GM23338 (cell line): ENCODE results near the gene RAB12. TPM values are rescaled to one million over a fixed set of nuclear protein-coding genes. Genes with fewer than 3 reads are reported as not detected.
A peak's percentile ranks its signal among the peaks of the same experiment; 100 is the strongest.

Experiments
- ATAC-seq: fragments of 200-7000 bp; cut with Tn5 transposase; 3 replicates; pipeline ENCODE4 v1.9.1; 2020
- DNase-seq: peaks from one replicate; pipeline ENCODE4 v3.0.0-alpha.2; 2015; ENCODE audit warnings: low spot score
- H2AFZ ChIP-seq: fragments of 200-600 bp; sonication (generic); 2 replicates; pipeline ENCODE4 v1.8.0; 2016; ENCODE audit warnings: antibody characterized with exemption, mild to moderate bottlenecking, moderate library complexity
- H3F3A ChIP-seq: fragments of 200-600 bp; sonication (generic); replicated peaks from 2 replicates; pipeline ENCODE4 v1.8.0; 2017; ENCODE audit warnings: antibody characterized with exemption, mixed run types, low read depth
- H3K27ac ChIP-seq: fragments of 200-600 bp; sonication (generic); 2 replicates; pipeline ENCODE4 v1.6.1; 2016; ENCODE audit warnings: low read depth
- H3K27me3 ChIP-seq: fragments of 200-600 bp; sonication (generic); 2 replicates; pipeline ENCODE4 v1.8.0; 2016; ENCODE audit warnings: mild to moderate bottlenecking, mixed run types, moderate library complexity; ENCODE audit not compliant: insufficient read depth
- H3K36me3 ChIP-seq: fragments of 200-600 bp; sonication (generic); 2 replicates; pipeline ENCODE4 v1.8.0; 2016; ENCODE audit warnings: mild to moderate bottlenecking; ENCODE audit not compliant: insufficient read depth
- H3K4me1 ChIP-seq: fragments of 200-600 bp; sonication (generic); 2 replicates; pipeline ENCODE4 v1.8.0; 2016; ENCODE audit warnings: mild to moderate bottlenecking, moderate library complexity; ENCODE audit not compliant: insufficient read depth
- H3K4me2 ChIP-seq: fragments of 200-600 bp; sonication (generic); 2 replicates; pipeline ENCODE4 v1.7.1; 2017; ENCODE audit warnings: mixed run types
- H3K4me3 ChIP-seq: fragments of 200-600 bp; sonication (generic); 2 replicates; pipeline ENCODE4 v1.6.1; 2016; ENCODE audit warnings: mixed run types
- H3K79me2 ChIP-seq: fragments of 200-600 bp; sonication (generic); replicated peaks from 2 replicates; pipeline ENCODE4 v1.8.0; 2017; ENCODE audit warnings: mild to moderate bottlenecking; ENCODE audit not compliant: insufficient read depth
- H3K9me2 ChIP-seq: fragments of 200-600 bp; sonication (generic); 2 replicates; pipeline ENCODE4 v1.8.0; 2017; ENCODE audit not compliant: insufficient read depth
- H4K20me1 ChIP-seq: fragments of 200-600 bp; sonication (generic); replicated peaks from 2 replicates; pipeline ENCODE4 v1.8.0; 2017; ENCODE audit warnings: mild to moderate bottlenecking; ENCODE audit not compliant: insufficient read depth
- H3K27ac Mint-ChIP-seq: 2 replicates; pipeline ENCODE4 v1.8.0; 2020; ENCODE audit warnings: inconsistent platforms, mild to moderate bottlenecking, moderate library complexity, mixed read lengths
- H3K27me3 Mint-ChIP-seq: 3 replicates; pipeline ENCODE4 v1.8.0; 2022; ENCODE audit warnings: low read depth, mild to moderate bottlenecking, moderate library complexity, mixed read lengths, inconsistent platforms; ENCODE audit not compliant: insufficient read depth, poor library complexity
- H3K36me3 Mint-ChIP-seq: 3 replicates; pipeline ENCODE4 v1.8.0; 2021; ENCODE audit warnings: low read depth, mild to moderate bottlenecking, inconsistent platforms, moderate library complexity, mixed read lengths
- H3K4me1 Mint-ChIP-seq: 3 replicates; pipeline ENCODE4 v1.8.0; 2020; ENCODE audit warnings: mild to moderate bottlenecking, inconsistent platforms, mixed read lengths
- H3K4me3 Mint-ChIP-seq: 3 replicates; pipeline ENCODE4 v1.8.0; 2021; ENCODE audit warnings: moderate library complexity, mild to moderate bottlenecking, inconsistent platforms, mixed read lengths
- H3K9me3 Mint-ChIP-seq: 3 replicates; pipeline ENCODE4 v1.8.0; 2020; ENCODE audit warnings: moderate library complexity, mild to moderate bottlenecking, inconsistent platforms, mixed read lengths
- CREB1 ChIP-seq: fragments of 250-450 bp; sonication (Bioruptor Pico); IDR thresholded peaks from 2 replicates; pipeline ENCODE4 v1.5.0; 2020; ENCODE audit warnings: low read depth, mild to moderate bottlenecking, moderate library complexity
- EZH2phosphoT487 ChIP-seq: fragments of 200-600 bp; sonication (generic); IDR thresholded peaks from one replicate; pipeline ENCODE4 v1.8.1; 2018; ENCODE audit warnings: antibody characterized with exemption; ENCODE audit not compliant: unreplicated experiment
- JUNB ChIP-seq: IDR thresholded peaks from one replicate; pipeline ENCODE4 v1.6.1; 2016; ENCODE audit warnings: antibody characterized with exemption; ENCODE audit not compliant: unreplicated experiment
- POLR2AphosphoS5 ChIP-seq: IDR thresholded peaks from 2 replicates; pipeline ENCODE4 v1.6.1; 2016; ENCODE audit warnings: antibody characterized with exemption, low read depth
- STAT1 ChIP-seq: IDR thresholded peaks from one replicate; pipeline ENCODE4 v1.6.1; 2016; ENCODE audit warnings: antibody characterized with exemption; ENCODE audit not compliant: unreplicated experiment
- ZNF114 ChIP-seq: fragments of 250-450 bp; sonication (Bioruptor Pico); IDR thresholded peaks from 2 replicates; pipeline ENCODE4 v1.5.0; 2020; ENCODE audit warnings: mild to moderate bottlenecking, moderate library complexity
- ZNF331 ChIP-seq: fragments of 250-450 bp; sonication (Bioruptor Pico); IDR thresholded peaks from 2 replicates; pipeline ENCODE4 v1.5.0; 2020; ENCODE audit warnings: low read depth, mild to moderate bottlenecking, moderate library complexity
- polyA plus RNA-seq: library from polyadenylated mRNA; unstranded; fragments of >200 nt; fragmentation: Nextera tagmentation; extraction: Ambion mirVana; gene quantifications from 2 replicates; pipeline ENCODE4 v1.2.1, GENCODE V29; 2016
- total RNA-seq: library from RNA; depleted of rRNA; stranded (reverse); fragments of >200 nt; shearing (Covaris generic); gene quantifications from 2 replicates; pipeline ENCODE4 v1.2.3, GENCODE V29; 2014
- TF ChIP-seq, protein P1 (sequence below), 2 experiments: fragments of 200-600 bp in 1 of 2; sonication (generic) in 1 of 2; conservative IDR thresholded peaks; 2 replicates each; pipeline versions ENCODE4 v1.5.1 to v1.6.1; 2016 to 2017; ENCODE audit warnings: antibody characterized with exemption in 2 of 2, low read depth in 2 of 2, mild to moderate bottlenecking in 2 of 2, moderate library complexity in 1 of 2
- TF ChIP-seq, protein P2 (sequence below): IDR thresholded peaks from 2 replicates; pipeline ENCODE4 v1.6.1; 2016; ENCODE audit warnings: antibody characterized with exemption
- TF ChIP-seq, protein P3 (sequence below): IDR thresholded peaks from one replicate; pipeline ENCODE4 v1.6.1; 2018; ENCODE audit warnings: antibody characterized with exemption; ENCODE audit not compliant: unreplicated experiment

Gene RAB12
- total and polyA plus RNA-seq, 2 experiments from 2014 or later, result 16.7 to 80.4 TPM

DNA sequence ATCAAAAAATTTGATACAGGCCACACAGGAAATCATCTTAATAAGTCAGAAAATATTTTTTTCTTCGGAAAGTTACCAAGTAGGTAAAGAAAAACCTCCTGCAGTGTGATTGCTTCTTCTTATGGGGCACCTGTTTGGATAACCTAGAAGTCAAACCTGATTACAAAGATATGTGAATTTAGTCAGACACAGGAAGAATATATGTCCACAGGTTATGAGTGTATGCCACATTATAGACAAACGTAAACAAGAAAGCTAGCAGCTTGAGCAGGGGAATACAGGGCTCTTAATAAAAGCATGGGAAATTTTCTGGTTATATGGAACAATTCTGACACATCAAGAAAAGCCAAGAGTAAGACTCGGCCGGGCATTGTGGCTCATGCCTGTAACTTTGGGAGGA lies 60.3 kb downstream of the RAB12 start:
- no peaks in the 10 kb centered on the region for H3K36me3 ChIP-seq
- H3K4me3 ChIP-seq, result no peak overlapping the region
- H3K27me3 ChIP-seq, result no peaks in the 10 kb centered on the region
- peaks cover 14% of the 10 kb centered on the region for H3K4me1 Mint-ChIP-seq
- H3F3A ChIP-seq, result no peaks in the 10 kb centered on the region
- no peaks in the 10 kb centered on the region for H3K79me2 ChIP-seq
- H3K9me2 ChIP-seq, result no peaks in the 10 kb centered on the region
- DNase-seq, result no peak
- no peak overlapping the region; the same call in 1 of the 2 replicates for H3K27ac Mint-ChIP-seq
- H3K27me3 Mint-ChIP-seq, result no peaks in the 10 kb centered on the region
- H4K20me1 ChIP-seq, result no peaks in the 10 kb centered on the region
- no peaks in the 10 kb centered on the region for H3K36me3 Mint-ChIP-seq
- no peak for TF ChIP-seq JUNB
- no peak for TF ChIP-seq ZNF114 (CRISPR knock-in tag)
- TF ChIP-seq, protein P1, sequence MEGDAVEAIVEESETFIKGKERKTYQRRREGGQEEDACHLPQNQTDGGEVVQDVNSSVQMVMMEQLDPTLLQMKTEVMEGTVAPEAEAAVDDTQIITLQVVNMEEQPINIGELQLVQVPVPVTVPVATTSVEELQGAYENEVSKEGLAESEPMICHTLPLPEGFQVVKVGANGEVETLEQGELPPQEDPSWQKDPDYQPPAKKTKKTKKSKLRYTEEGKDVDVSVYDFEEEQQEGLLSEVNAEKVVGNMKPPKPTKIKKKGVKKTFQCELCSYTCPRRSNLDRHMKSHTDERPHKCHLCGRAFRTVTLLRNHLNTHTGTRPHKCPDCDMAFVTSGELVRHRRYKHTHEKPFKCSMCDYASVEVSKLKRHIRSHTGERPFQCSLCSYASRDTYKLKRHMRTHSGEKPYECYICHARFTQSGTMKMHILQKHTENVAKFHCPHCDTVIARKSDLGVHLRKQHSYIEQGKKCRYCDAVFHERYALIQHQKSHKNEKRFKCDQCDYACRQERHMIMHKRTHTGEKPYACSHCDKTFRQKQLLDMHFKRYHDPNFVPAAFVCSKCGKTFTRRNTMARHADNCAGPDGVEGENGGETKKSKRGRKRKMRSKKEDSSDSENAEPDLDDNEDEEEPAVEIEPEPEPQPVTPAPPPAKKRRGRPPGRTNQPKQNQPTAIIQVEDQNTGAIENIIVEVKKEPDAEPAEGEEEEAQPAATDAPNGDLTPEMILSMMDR (conservative IDR thresholded peaks at IDR 0.05; ENCODE audit: low read depth in 2 of 2), result no peak
- TF ChIP-seq, protein P2, sequence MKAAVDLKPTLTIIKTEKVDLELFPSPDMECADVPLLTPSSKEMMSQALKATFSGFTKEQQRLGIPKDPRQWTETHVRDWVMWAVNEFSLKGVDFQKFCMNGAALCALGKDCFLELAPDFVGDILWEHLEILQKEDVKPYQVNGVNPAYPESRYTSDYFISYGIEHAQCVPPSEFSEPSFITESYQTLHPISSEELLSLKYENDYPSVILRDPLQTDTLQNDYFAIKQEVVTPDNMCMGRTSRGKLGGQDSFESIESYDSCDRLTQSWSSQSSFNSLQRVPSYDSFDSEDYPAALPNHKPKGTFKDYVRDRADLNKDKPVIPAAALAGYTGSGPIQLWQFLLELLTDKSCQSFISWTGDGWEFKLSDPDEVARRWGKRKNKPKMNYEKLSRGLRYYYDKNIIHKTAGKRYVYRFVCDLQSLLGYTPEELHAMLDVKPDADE, result no peak
- TF ChIP-seq, protein P3, sequence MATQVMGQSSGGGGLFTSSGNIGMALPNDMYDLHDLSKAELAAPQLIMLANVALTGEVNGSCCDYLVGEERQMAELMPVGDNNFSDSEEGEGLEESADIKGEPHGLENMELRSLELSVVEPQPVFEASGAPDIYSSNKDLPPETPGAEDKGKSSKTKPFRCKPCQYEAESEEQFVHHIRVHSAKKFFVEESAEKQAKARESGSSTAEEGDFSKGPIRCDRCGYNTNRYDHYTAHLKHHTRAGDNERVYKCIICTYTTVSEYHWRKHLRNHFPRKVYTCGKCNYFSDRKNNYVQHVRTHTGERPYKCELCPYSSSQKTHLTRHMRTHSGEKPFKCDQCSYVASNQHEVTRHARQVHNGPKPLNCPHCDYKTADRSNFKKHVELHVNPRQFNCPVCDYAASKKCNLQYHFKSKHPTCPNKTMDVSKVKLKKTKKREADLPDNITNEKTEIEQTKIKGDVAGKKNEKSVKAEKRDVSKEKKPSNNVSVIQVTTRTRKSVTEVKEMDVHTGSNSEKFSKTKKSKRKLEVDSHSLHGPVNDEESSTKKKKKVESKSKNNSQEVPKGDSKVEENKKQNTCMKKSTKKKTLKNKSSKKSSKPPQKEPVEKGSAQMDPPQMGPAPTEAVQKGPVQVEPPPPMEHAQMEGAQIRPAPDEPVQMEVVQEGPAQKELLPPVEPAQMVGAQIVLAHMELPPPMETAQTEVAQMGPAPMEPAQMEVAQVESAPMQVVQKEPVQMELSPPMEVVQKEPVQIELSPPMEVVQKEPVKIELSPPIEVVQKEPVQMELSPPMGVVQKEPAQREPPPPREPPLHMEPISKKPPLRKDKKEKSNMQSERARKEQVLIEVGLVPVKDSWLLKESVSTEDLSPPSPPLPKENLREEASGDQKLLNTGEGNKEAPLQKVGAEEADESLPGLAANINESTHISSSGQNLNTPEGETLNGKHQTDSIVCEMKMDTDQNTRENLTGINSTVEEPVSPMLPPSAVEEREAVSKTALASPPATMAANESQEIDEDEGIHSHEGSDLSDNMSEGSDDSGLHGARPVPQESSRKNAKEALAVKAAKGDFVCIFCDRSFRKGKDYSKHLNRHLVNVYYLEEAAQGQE, result no peak
- H3K4me2 ChIP-seq, result no peak overlapping the region
- no peak overlapping the region for H3K27ac ChIP-seq
- peaks cover 9% of the 10 kb centered on the region; the same call in 1 of the 2 replicates for H3K4me1 ChIP-seq
- ATAC-seq, result no peak
- H3K4me3 Mint-ChIP-seq, result no peak overlapping the region
- H3K9me3 Mint-ChIP-seq, result no peaks in the 10 kb centered on the region; the same call in 2 of the 3 replicates
- no peak overlapping the region for H2AFZ ChIP-seq

DNA sequence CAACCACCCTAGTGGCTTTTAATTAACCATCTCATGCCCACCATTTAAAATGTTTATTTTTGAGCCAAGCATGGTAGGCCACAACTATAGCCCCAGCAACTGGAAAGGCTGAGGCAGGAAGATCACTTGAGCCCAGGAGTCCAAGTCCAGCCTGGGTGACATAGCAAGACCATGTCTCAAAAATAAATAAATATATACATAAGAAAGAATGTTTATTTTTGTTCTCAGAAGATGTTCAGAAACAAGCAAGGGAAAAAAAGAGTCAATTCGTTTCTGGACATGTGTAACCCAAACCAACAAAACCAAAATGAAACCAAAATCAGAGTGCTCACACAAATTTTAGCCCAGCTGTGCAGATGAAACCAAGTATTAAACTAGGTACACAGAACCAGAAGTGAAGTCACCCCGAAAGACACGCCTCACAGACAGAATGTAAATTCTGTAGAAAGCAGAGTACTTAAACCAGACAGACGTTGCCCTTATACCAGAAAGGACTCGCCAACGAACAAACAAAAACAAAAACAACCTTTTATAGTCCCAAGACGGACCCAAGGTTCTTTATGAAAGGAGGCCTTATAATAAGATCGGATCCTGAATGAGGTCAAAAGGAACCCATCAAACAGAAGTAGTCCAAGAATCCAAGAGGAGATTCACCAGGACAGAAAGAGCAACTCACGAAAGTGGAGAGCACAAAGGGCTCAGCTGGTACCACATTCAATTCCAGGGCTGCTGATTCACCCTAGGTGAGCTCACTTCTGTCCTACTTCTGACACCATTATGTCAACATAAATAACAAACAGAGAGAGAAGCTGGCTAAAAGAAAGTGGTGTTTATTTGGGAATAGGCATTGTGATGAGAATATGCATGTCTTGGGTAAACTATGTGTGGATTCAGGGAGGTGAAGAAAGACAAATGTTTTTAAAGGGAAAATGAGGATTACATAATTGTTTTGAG lies 64.3 kb downstream of the RAB12 start:
- no peaks in the 10 kb centered on the region for H3F3A ChIP-seq
- Mint-ChIP-seq H3K4me3 (no peak overlapping the region), H3K27me3 (no peaks in the 10 kb centered on the region), H3K27ac (no peak overlapping the region), H3K36me3 (no peaks in the 10 kb centered on the region), H3K4me1 (peaks cover 17% of the 10 kb centered on the region), H3K9me3 (no peaks in the 10 kb centered on the region; the same call in 2 of the 3 replicates)
- no peaks in the 10 kb centered on the region for H3K27me3 ChIP-seq
- peaks cover 9% of the 10 kb centered on the region; the same call in 1 of the 2 replicates for H3K4me1 ChIP-seq
- no peak for DNase-seq
- no peak overlapping the region for H2AFZ ChIP-seq
- no peaks in the 10 kb centered on the region for H3K79me2 ChIP-seq
- H4K20me1 ChIP-seq, result no peaks in the 10 kb centered on the region
- H3K27ac ChIP-seq, result no peak overlapping the region
- H3K4me2 ChIP-seq, result no peak overlapping the region
- H3K4me3 ChIP-seq, result no peak overlapping the region
- no peaks in the 10 kb centered on the region for H3K36me3 ChIP-seq
- TF ChIP-seq ZNF331 (CRISPR knock-in tag) (no peak), EZH2phosphoT487 (no peak), STAT1 (no peak), JUNB (no peak), POLR2AphosphoS5 (no peak), ZNF114 (CRISPR knock-in tag) (no peak), CREB1 (CRISPR knock-in tag) (no peak)
- TF ChIP-seq, protein P1 (conservative IDR thresholded peaks at IDR 0.05; ENCODE audit: low read depth in 2 of 2), result no peak
- peak; percentile 31; the same call in 1 of the 3 replicates for ATAC-seq
- no peaks in the 10 kb centered on the region for H3K9me2 ChIP-seq
